NCI-H2227 (cell line): ENCODE measurements around the gene TMEM266.

Source experiments
- DNase-seq: peaks from one replicate; lab custom pipeline; 2025; ENCODE audit not compliant: unreplicated experiment; lab: John Stamatoyannopoulos, UW

The TMEM266 gene

DNA sequence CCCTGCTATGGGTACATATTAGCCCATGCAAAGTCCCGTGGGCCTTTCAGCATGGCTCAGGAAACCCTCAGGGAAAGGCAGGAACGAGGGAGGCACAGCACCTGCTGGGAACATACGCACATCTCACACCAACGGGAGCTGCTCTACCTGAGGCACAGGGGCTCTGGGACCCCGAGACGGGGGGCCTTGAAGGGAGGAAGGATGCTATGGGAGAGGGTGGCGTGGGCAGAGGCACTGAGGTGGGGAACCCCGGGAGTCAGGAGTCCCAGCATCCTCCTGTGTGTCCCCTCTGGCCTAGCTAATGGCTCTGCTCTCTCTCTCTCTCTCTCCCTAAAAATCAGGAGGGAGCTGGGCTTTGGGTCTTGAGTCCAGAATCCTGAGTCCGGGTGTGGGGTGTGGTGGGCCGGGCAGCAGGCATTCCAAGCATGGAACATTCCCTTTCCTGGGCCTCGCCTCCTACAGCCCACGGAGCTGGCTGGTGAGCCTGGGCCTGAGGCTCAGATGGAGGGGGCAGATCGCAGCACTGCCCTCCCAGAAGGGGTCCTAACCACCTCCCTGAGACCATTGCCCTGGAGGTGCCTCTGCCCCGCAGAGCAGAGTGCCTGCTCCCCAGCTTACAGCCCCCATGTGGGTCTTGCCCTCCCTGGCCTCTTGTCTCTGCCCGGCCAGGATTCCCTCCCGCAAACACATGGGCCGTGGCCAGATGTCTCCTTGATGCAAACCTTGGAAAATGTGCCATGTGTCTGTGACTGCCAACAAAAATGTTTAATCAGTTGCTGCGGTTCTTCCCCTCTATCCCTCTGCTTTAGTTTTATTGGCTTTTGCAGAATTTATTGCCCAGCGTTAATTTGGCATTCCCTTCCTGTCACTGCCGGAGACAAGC, 101.6 kb downstream of the TMEM266 start:
- DNase-seq = no peak

- no peak for DNase-seq
These were observed 102.2 kb downstream of the TMEM266 start for GRCh38 chr15:76162036-76162398.

- DNase-seq = no peak
These were observed 103.1 kb downstream of the TMEM266 start for GRCh38 chr15:76162784-76163456.

GRCh38 chr15:76163457-76164295, 103.9 kb downstream of the TMEM266 start:
- DNase-seq = no peak

DNA sequence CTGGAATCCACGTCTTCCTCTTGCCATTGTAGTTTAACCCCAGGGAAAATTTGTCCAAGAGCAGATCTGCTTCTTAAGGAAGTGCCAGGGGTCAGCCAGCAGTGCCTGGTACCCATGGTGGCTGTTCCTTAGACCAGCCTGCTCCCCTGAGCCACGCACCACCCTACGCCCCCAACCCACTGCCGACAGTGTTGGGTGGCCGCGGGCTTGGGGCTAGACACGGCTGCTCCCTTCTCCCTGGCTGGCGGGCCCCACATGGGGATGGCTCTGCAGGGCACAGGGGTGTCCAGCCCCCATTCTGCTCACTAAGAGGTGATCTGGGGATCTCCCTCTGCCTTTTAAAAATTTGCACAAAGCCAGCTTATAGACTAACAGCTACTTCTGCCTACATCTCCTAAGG, 104.8 kb downstream of the TMEM266 start:
- DNase-seq = no peak

GRCh38 chr15:76165951-76166350, 106.2 kb downstream of the TMEM266 start:
- no peak for DNase-seq

GRCh38 chr15:76168237-76168984, 108.6 kb downstream of the TMEM266 start:
- DNase-seq = no peak

GRCh38 chr15:76169018-76169417, 109.2 kb downstream of the TMEM266 start:
- DNase-seq = no peak

GRCh38 chr15:76169911-76170800, 110.4 kb downstream of the TMEM266 start:
- no peak for DNase-seq

GRCh38 chr15:76172782-76173181, 113.0 kb downstream of the TMEM266 start:
- DNase-seq = no peak

GRCh38 chr15:76173317-76173834, 113.6 kb downstream of the TMEM266 start:
- DNase-seq = no peak

- DNase-seq = no peak
These were observed 114.9 kb downstream of the TMEM266 start for GRCh38 chr15:76174654-76175053.

DNA sequence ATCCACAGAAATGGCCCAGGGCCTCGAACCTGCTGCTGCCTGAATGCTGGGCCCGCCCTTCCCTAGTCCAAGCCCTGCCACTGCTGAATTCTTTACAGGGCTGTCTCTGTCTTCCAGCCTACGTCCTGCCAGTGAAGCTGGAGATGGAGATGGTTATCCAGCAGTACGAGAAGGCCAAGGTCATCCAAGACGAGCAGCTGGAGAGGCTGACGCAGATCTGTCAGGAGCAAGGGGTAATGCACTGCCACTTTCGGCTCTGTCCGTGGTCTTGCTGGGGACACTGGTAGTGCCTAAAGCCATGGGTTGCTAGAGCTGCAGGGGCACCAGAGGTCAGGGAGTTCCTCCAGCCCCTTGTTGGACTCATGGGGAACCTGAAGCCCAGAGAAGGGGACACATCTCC, 115.7 kb downstream of the TMEM266 start:
- DNase-seq = no peak

GRCh38 chr15:76176059-76176458, 116.3 kb downstream of the TMEM266 start:
- no peak for DNase-seq

GRCh38 chr15:76176487-76177085, 116.8 kb downstream of the TMEM266 start:
- DNase-seq = no peak

- no peak for DNase-seq
These were observed 117.8 kb downstream of the TMEM266 start for GRCh38 chr15:76177491-76178040.

GRCh38 chr15:76178296-76179000, 118.7 kb downstream of the TMEM266 start:
- no peak for DNase-seq

GRCh38 chr15:76179023-76179422, 119.2 kb downstream of the TMEM266 start:
- DNase-seq = no peak
